ENCODE data around the gene GABRG1. TPM values are rescaled to one million over a fixed set of nuclear protein-coding genes. Genes with fewer than 3 reads are reported as not detected.

GABRG1 gene
- total RNA-seq, 1 donor from 2014 or later, result not detected

DNA sequence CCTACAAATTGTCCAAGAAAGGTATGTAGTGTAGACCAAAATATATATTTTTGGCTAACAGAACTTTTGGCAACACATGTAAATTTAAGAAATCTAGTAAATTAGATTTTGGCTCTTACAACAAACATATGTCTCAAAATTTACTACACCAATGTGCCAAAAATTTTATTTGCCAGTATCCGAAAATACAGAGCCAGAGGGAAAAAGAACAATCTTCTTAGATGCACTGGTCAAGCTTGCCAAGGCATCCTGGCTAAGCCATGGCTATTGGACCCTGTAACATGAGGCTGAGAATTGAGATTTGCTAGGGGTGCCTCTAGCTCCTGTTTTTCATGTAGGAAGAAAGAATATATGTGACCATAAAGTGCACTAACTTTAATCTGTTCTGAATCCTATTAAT, 91.8 kb downstream of the GABRG1 start:
- H3K36me3 Mint-ChIP-seq (ENCODE audit: low read depth, unreplicated experiment), result no peaks in the 10 kb centered on the region
- FAIRE-seq, result no peak
- H3K9ac ChIP-seq (ENCODE audit: low read length), result no peak overlapping the region

DNA sequence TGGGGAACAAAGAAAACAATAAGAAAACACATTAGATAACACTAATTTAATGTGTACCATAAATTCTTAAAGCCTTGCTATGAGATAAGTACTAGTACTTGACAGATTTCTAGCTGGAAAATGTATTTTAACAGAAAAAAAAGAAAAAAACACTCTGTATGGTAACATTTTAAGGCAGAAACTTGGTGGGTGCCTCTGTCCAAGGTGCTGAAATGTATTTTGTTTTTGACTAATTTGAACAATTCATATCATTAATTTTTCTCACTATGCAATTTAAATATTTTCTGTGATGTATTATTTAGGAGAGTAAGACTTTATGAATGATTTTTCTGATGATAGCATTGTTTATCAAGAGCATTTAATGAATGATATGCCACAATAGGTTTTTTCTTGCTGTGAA, 107.5 kb downstream of the GABRG1 start:
- DNase-seq (ENCODE audit: low read depth) (no peak), FAIRE-seq (no peak)
- Mint-ChIP-seq H3K9me3 (ENCODE audit: unreplicated experiment) (no peaks in the 10 kb centered on the region), H3K36me3 (ENCODE audit: low read depth, unreplicated experiment) (no peaks in the 10 kb centered on the region), H3K4me3 (ENCODE audit: unreplicated experiment) (no peak overlapping the region), H3K27ac (ENCODE audit: unreplicated experiment) (no peak overlapping the region), H3K4me1 (ENCODE audit: low read depth, unreplicated experiment) (no peaks in the 10 kb centered on the region), H3K27me3 (ENCODE audit: low read depth, unreplicated experiment) (no peaks in the 10 kb centered on the region)
- no peaks in the 10 kb centered on the region for H3K4me1 ChIP-seq (ENCODE audit: insufficient read depth, low read length)
- no peaks in the 10 kb centered on the region for H3K9me3 ChIP-seq (ENCODE audit: insufficient read depth, low read depth, low read length)
- no peak overlapping the region for H3K4me3 ChIP-seq (ENCODE audit: insufficient read depth, low read depth, low read length)
- no peak overlapping the region for H3K4me2 ChIP-seq (ENCODE audit: low read length)
- H3K36me3 ChIP-seq (ENCODE audit: insufficient read depth, low read length), result no peaks in the 10 kb centered on the region
- no peak overlapping the region for H3K27ac ChIP-seq (ENCODE audit: low read depth, low read length)
- H3K27me3 ChIP-seq (ENCODE audit: insufficient read depth, low read length), result no peaks in the 10 kb centered on the region
- no peak overlapping the region for H2AFZ ChIP-seq (ENCODE audit: low read depth, low read length)
- no peak for TF ChIP-seq EZH2 (IDR thresholded peaks at IDR 0.05; ENCODE audit: insufficient read depth, low read length)
- TF ChIP-seq, protein P1, sequence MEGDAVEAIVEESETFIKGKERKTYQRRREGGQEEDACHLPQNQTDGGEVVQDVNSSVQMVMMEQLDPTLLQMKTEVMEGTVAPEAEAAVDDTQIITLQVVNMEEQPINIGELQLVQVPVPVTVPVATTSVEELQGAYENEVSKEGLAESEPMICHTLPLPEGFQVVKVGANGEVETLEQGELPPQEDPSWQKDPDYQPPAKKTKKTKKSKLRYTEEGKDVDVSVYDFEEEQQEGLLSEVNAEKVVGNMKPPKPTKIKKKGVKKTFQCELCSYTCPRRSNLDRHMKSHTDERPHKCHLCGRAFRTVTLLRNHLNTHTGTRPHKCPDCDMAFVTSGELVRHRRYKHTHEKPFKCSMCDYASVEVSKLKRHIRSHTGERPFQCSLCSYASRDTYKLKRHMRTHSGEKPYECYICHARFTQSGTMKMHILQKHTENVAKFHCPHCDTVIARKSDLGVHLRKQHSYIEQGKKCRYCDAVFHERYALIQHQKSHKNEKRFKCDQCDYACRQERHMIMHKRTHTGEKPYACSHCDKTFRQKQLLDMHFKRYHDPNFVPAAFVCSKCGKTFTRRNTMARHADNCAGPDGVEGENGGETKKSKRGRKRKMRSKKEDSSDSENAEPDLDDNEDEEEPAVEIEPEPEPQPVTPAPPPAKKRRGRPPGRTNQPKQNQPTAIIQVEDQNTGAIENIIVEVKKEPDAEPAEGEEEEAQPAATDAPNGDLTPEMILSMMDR (IDR thresholded peaks at IDR 0.05; ENCODE audit: insufficient read depth, low read depth, low read length), result no peak
- H3K79me2 ChIP-seq (ENCODE audit: insufficient read depth, low read length), result no peaks in the 10 kb centered on the region
- H3K9ac ChIP-seq (ENCODE audit: low read length), result no peak overlapping the region
- no peaks in the 10 kb centered on the region for H4K20me1 ChIP-seq (ENCODE audit: insufficient read depth, low read length)

More for the DNA sequence above, 91.8 kb downstream of the GABRG1 start:
- no peaks in the 10 kb centered on the region for H3K27me3 ChIP-seq (ENCODE audit: insufficient read depth, low read length)
- no peaks in the 10 kb centered on the region for H3K36me3 ChIP-seq (ENCODE audit: insufficient read depth, low read length)
- Mint-ChIP-seq H3K9me3 (ENCODE audit: unreplicated experiment) (no peaks in the 10 kb centered on the region), H3K4me3 (ENCODE audit: unreplicated experiment) (no peak overlapping the region), H3K4me1 (ENCODE audit: low read depth, unreplicated experiment) (no peaks in the 10 kb centered on the region), H3K27ac (ENCODE audit: unreplicated experiment) (no peak overlapping the region), H3K27me3 (ENCODE audit: low read depth, unreplicated experiment) (no peaks in the 10 kb centered on the region)
- H3K4me3 ChIP-seq (ENCODE audit: insufficient read depth, low read depth, low read length), result no peak overlapping the region
- no peak overlapping the region for H2AFZ ChIP-seq (ENCODE audit: low read depth, low read length)
- no peak for TF ChIP-seq EZH2 (IDR thresholded peaks at IDR 0.05; ENCODE audit: insufficient read depth, low read length)
- TF ChIP-seq, protein P1 (IDR thresholded peaks at IDR 0.05; ENCODE audit: insufficient read depth, low read depth, low read length), result no peak
- H3K4me1 ChIP-seq (ENCODE audit: insufficient read depth, low read length), result no peaks in the 10 kb centered on the region
- no peak overlapping the region for H3K4me2 ChIP-seq (ENCODE audit: low read length)
- H3K9me3 ChIP-seq (ENCODE audit: insufficient read depth, low read depth, low read length), result no peaks in the 10 kb centered on the region
- DNase-seq (ENCODE audit: low read depth), result no peak
- no peaks in the 10 kb centered on the region for H3K79me2 ChIP-seq (ENCODE audit: insufficient read depth, low read length)
- no peaks in the 10 kb centered on the region for H4K20me1 ChIP-seq (ENCODE audit: insufficient read depth, low read length)
- no peak overlapping the region for H3K27ac ChIP-seq (ENCODE audit: low read depth, low read length)

DNA sequence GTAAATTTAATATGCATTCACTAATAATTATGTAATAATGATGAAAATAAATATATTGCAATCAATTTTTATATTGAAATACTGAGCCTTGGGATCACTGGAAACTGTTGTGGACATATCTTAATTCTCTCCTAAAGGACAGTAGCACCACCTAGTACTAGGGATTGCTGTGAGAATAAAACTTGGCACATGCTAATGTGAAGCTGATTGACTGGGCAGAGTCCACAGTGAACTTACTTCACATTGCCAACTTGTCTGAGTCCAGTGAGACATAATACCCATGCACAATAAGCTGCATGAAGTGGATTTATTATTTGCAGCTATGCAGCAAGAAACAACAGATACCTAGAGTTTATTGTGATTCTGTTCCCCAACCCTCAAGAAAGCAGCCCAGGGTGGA, 131.1 kb downstream of the GABRG1 start:
- DNase-seq (ENCODE audit: low read depth), result no peak
- Histone ChIP-seq H3K27me3 (ENCODE audit: insufficient read depth, low read length) (no peaks in the 10 kb centered on the region), H3K9ac (ENCODE audit: low read length) (no peak overlapping the region), H3K27ac (ENCODE audit: low read depth, low read length) (no peak overlapping the region), H3K4me3 (ENCODE audit: insufficient read depth, low read depth, low read length) (no peak overlapping the region), H3K36me3 (ENCODE audit: insufficient read depth, low read length) (no peaks in the 10 kb centered on the region), H2AFZ (ENCODE audit: low read depth, low read length) (no peak overlapping the region), H3K4me1 (ENCODE audit: insufficient read depth, low read length) (no peaks in the 10 kb centered on the region), H3K4me2 (ENCODE audit: low read length) (no peak overlapping the region), H3K79me2 (ENCODE audit: insufficient read depth, low read length) (no peaks in the 10 kb centered on the region), H3K9me3 (ENCODE audit: insufficient read depth, low read depth, low read length) (peaks cover 3% of the 10 kb centered on the region), H4K20me1 (ENCODE audit: insufficient read depth, low read length) (no peaks in the 10 kb centered on the region)
- no peak overlapping the region for H3K27ac Mint-ChIP-seq (ENCODE audit: unreplicated experiment)
- no peaks in the 10 kb centered on the region for H3K4me1 Mint-ChIP-seq (ENCODE audit: low read depth, unreplicated experiment)
- TF ChIP-seq, protein P1 (IDR thresholded peaks at IDR 0.05; ENCODE audit: insufficient read depth, low read depth, low read length), result no peak
- TF ChIP-seq EZH2 (IDR thresholded peaks at IDR 0.05; ENCODE audit: insufficient read depth, low read length), result no peak
- H3K36me3 Mint-ChIP-seq (ENCODE audit: low read depth, unreplicated experiment), result no peaks in the 10 kb centered on the region
- no peak overlapping the region for H3K4me3 Mint-ChIP-seq (ENCODE audit: unreplicated experiment)
- FAIRE-seq, result no peak
- H3K9me3 Mint-ChIP-seq (ENCODE audit: unreplicated experiment), result peaks cover 6% of the 10 kb centered on the region
- H3K27me3 Mint-ChIP-seq (ENCODE audit: low read depth, unreplicated experiment), result no peaks in the 10 kb centered on the region
